ENCODE results near the gene CD247. TPM values are rescaled to one million over a fixed set of nuclear protein-coding genes. Genes with fewer than 3 reads are reported as not detected.

CD247 gene
- total and polyA plus RNA-seq, 2 of the 4 experiments (the other 2 are of a cell fraction): not detected

- in situ Hi-C loops (cut with MboI; ENCODE audit: low sequenced_read_pairs): no loop called here
- no peak overlapping the region for H3K9ac ChIP-seq (ENCODE audit: low read depth, low read length)
- H2BK5ac ChIP-seq (ENCODE audit: low read depth, low read length, poor library complexity, severe bottlenecking): no peak overlapping the region
- H3K27me3 ChIP-seq (ENCODE audit: control insufficient read depth, insufficient read depth, low read length): peaks cover 23% of the 10 kb centered on the region
- H3K4me1 ChIP-seq (ENCODE audit: control insufficient read depth, insufficient read depth, low read length): no peaks in the 10 kb centered on the region
- no peak overlapping the region for H2AK9ac ChIP-seq (replicated peaks; ENCODE audit: low read depth, low read length, poor library complexity)
- H2BK20ac ChIP-seq (ENCODE audit: low read depth, low read length): no peak overlapping the region
- no peak overlapping the region for H3K18ac ChIP-seq (ENCODE audit: low read depth, low read length)
- H3K4me2 ChIP-seq (ENCODE audit: low read depth, low read length): no peak overlapping the region
- H2BK15ac ChIP-seq (ENCODE audit: low read depth, low read length): no peak overlapping the region
- no peak overlapping the region for H2AFZ ChIP-seq (replicated peaks; ENCODE audit: low read length, poor library complexity)
- H3K4me3 ChIP-seq (ENCODE audit: insufficient read depth, low read depth, low read length): no peak overlapping the region
- intact Hi-C loops (cut with micrococcal nuclease): loop anchor here (10.0 kb wide), 1 partner anchor 232 kb away; no protein-coding TSS in a partner anchor
- no peaks in the 10 kb centered on the region; the same call in 1 of the 2 replicates for H3K9me1 ChIP-seq (ENCODE audit: insufficient read depth, low read length)
- H3K36me3 ChIP-seq (ENCODE audit: control insufficient read depth, insufficient read depth, low read length): no peaks in the 10 kb centered on the region
- 51% methylated on average over 3 of the region's 6 CpGs; no CpG with 5 or more reads in 1 of the 2 experiments for WGBS, 2 experiments (ENCODE audit: extremely low coverage in 2 of 2, insufficient read length in 1 of 2)
- no peak overlapping the region for H2BK120ac ChIP-seq (ENCODE audit: low read depth, low read length)
- CTCF ChIA-PET: no interaction called here
- no peak overlapping the region for H3K27ac ChIP-seq (ENCODE audit: insufficient read depth, low read length)
- BruUV-seq (replicated peaks): no TSS peak
- H3K14ac ChIP-seq (replicated peaks; ENCODE audit: low read depth, low read length): no peak overlapping the region
- no peak overlapping the region for H3K23ac ChIP-seq (ENCODE audit: low read depth, low read length)
- DNase-seq (no peak), ATAC-seq (ENCODE audit: low read depth) (no peak)
- TF ChIP-seq, protein P1, sequence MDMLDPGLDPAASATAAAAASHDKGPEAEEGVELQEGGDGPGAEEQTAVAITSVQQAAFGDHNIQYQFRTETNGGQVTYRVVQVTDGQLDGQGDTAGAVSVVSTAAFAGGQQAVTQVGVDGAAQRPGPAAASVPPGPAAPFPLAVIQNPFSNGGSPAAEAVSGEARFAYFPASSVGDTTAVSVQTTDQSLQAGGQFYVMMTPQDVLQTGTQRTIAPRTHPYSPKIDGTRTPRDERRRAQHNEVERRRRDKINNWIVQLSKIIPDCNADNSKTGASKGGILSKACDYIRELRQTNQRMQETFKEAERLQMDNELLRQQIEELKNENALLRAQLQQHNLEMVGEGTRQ (IDR thresholded peaks at IDR 0.05; ENCODE audit: low read depth, low read length): no peak
- TF ChIP-seq BHLHE40 (IDR thresholded peaks at IDR 0.05; ENCODE audit: low read depth, low read length) (no peak), CHD1 (IDR thresholded peaks at IDR 0.05; ENCODE audit: low read depth, low read length) (no peak), SMC3 (IDR thresholded peaks at IDR 0.05; ENCODE audit: low read depth, low read length) (no peak), MXI1 (IDR thresholded peaks at IDR 0.05; ENCODE audit: borderline replicate concordance, low read depth, low read length) (no peak), CTCF (conservative IDR thresholded peaks at IDR 0.05; ENCODE audit: low read depth, low read length) (no peak), POLR2A (IDR thresholded peaks at IDR 0.05; ENCODE audit: low read depth, low read length) (no peak), MAFK (IDR thresholded peaks at IDR 0.05; ENCODE audit: low read depth, low read length) (no peak), RAD21 (IDR thresholded peaks at IDR 0.05; ENCODE audit: low read length) (no peak), RFX5 (IDR thresholded peaks at IDR 0.05; ENCODE audit: low read depth, low read length) (no peak)
- TF ChIP-seq, protein P2, sequence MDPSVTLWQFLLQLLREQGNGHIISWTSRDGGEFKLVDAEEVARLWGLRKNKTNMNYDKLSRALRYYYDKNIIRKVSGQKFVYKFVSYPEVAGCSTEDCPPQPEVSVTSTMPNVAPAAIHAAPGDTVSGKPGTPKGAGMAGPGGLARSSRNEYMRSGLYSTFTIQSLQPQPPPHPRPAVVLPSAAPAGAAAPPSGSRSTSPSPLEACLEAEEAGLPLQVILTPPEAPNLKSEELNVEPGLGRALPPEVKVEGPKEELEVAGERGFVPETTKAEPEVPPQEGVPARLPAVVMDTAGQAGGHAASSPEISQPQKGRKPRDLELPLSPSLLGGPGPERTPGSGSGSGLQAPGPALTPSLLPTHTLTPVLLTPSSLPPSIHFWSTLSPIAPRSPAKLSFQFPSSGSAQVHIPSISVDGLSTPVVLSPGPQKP (IDR thresholded peaks at IDR 0.05; ENCODE audit: borderline replicate concordance, low read depth, low read length): no peak
- no peaks in the 10 kb centered on the region for H3K79me1 ChIP-seq (ENCODE audit: low read depth in 1 of 2, low read length in 2 of 2)
- POLR2A ChIA-PET (ENCODE audit: unreplicated experiment): no interaction called here
- no peaks in the 10 kb centered on the region for H3K9me3 ChIP-seq (ENCODE audit: control insufficient read depth, insufficient read depth, low read length)
- no peak overlapping the region for H4K5ac ChIP-seq (ENCODE audit: low read depth, low read length)
- H4K20me1 ChIP-seq (ENCODE audit: insufficient read depth, low read length): no peaks in the 10 kb centered on the region
- dilution Hi-C loops (cut with HindIII; ENCODE audit: low sequenced_read_pairs, unreplicated experiment): no loop called here
- no peak overlapping the region for H4K91ac ChIP-seq (ENCODE audit: insufficient read depth, low read depth, low read length)
- no peak overlapping the region for H3K56ac ChIP-seq (ENCODE audit: extremely low read depth, insufficient read depth, low read length)
- H2AK5ac ChIP-seq (ENCODE audit: low read depth, low read length): no peak overlapping the region
- H4K8ac ChIP-seq (ENCODE audit: low read depth in 2 of 2, low read length in 2 of 2): no peak overlapping the region
- H3K4ac ChIP-seq (ENCODE audit: low read depth, low read length): no peak overlapping the region
Measured at GRCh38 chr1:167453123-167453522, 65.2 kb downstream of the CD247 start.
